Activated CD4-positive, alpha-beta T cell treated with anti-CD3 and anti-CD28 coated beads, Interleukin-2, amount 50 U/mL, for 24 hours (primary cell): ENCODE results near the gene KCTD5.

Experiments
- DNase-seq, 2 donors: peaks; one replicate each; pipeline ENCODE4 v3.0.0-alpha.2; 2020; ENCODE audit warnings: low read depth in 1 of 2, low spot score in 1 of 2

KCTD5 gene

GRCh38 chr16:2748757-2749455 is 66.6 kb downstream of the KCTD5 start:
- DNase-seq: no peak

DNA sequence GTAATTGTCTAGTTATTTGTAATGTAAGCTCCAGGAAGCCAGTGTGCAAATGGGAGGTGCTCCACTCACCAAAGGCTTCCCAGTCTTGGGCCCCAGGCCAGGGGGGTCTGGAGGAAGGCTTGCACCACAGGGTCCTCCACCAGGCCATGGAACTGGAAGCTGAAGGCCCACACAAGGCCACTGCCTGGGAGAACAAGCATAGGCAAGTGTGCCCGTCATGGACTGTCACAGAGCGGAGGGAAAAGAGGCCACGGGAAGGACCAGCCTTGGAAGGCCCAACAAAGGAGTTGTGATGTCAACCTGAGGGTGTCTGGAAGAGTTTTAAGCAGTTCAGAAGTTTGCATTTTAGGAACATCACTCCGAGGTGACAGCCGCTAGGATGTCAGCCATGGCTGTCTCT is 67.2 kb downstream of the KCTD5 start:
- no peak for DNase-seq

DNA sequence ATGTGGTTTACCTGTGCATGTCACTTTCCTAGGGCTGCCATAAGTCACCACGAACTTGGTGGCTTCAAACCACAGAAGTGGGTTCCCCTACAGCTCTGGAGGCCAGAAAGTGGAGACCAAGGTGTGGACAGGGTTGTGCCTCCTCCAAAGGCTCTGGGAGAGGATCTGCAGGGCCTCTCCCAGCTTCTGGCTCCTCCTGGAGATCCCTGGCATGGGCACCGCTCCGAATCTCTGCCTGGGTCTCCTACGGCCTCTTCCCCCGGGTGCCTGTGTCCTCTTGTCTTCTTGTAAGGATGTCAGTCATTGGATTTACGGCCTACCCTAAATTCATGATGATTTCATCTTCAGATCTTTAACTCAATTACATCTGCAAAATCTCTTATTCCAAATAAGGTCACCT is 67.6 kb downstream of the KCTD5 start:
- no peak for DNase-seq

DNA sequence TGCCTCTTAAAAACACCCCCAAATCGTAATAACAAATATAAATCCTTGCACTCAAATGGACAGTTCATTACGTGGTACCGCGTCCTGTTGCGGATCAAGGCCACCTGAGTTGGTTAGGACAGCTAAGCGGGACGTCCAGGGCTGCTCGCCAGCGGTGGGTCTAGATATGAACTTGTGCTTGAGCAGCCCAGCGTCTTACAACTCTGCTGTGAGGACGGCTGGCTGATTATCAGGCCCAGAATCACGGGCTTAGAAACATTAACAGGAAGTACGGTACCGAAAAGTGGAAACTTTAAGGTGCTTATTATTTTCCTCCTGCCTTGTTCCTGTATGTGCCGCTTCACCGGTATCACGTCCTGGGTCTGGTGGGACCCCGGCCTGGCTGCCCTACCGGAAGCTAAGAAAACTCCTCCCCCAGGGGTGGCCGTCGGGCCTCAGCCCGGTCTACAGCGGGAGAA is 69.3 kb downstream of the KCTD5 start:
- no peak for DNase-seq

DNA sequence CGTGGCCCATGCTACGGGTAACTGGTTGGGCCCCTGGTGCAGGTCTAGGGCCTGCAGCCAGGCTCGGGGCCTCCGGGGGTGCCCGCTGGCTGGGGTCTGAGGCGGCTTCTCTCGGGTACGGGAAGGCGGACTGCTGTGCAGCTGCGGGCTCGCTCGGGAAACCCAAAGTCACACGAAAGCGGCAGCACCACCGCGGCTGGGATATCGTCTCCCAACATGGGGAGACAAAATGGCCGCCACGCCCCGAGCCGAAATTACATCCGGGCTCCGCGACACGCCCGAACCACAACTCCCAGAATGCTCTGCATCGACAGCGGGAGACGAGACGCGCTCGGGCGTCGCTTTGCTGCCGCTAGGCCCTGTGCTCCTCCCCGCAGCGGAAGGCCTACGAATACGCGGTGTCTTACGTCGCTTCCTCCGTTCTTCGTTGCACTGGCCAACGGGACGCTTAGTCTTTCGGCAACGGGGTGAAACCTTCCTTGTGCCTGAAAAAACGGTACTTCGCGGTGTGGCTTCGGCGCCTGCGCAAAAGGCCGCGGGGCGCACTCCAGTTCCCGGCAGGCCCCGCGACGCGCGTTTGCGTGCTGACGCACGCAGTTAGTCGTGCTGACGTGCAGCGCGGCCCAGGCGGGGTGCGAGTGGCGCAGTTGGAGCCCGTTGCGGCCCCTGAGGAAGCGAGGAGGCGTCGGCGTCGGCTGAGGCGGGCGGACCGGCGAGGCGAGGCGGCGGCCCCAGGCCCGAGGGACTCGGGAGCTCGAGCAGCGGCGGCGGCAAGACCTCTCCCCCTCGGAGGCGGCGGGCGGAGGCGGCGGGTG is 69.9 kb downstream of the KCTD5 start, which contains the start of gene SRRM2:
Gene SRRM2 (plus strand): TSS at position 604 of the 815 bp plus-strand sequence. CDS start 3,727 bp downstream, outside the sequence.
- peak; percentile 90 to 94 for DNase-seq

GRCh38 chr16:2752850-2753732 is 70.8 kb downstream of the KCTD5 start:
- DNase-seq: peak in 1 of 2 donors; percentile 54

DNA sequence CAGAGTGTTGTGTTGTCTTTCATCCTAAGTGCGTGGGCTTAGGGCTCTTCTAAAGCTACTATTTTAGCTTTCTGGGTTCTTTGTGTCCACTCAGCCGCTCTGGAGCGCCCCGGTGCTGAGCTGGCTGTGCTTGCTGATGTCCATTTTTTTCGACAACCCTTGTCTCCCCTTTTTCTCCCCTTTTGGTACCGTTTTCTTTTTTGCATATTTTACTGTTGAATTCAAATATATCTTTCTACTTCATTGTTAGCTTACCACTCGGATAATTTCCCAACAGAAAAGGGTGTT is 71.4 kb downstream of the KCTD5 start:
- DNase-seq: no peak

GRCh38 chr16:2755158-2755557 is 72.8 kb downstream of the KCTD5 start:
- no peak for DNase-seq

DNA sequence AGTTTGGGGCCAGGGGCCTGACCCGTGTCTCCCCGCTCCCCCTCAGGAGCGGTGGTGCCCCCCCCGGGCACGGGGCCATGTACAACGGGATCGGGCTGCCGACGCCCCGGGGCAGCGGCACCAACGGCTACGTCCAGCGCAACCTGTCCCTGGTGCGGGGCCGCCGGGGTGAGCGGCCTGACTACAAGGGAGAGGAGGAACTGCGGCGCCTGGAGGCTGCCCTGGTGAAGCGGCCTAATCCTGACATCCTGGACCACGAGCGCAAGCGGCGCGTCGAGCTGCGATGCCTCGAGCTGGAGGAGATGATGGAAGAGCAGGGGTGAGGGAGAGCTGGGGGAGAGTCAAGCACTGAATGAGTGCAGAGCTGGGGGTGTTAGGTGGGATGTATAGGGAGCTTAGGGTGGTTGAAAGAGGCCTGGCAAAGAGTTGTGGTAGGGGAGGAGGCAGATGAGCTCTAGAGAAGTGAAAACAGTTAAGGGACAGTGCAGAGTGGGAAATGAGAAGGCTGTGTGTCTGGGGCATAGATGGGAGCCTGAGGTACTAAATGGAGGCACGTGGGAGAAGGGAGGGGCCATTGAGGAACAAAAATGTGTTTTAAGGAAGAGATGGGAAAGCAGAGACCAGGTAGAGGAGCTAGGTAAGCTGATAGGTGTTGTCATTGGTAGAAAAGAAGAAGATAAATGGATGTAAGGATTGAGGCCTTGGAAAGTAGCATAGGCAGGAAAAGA is 74.1 kb downstream of the KCTD5 start:
- DNase-seq: no peak

DNA sequence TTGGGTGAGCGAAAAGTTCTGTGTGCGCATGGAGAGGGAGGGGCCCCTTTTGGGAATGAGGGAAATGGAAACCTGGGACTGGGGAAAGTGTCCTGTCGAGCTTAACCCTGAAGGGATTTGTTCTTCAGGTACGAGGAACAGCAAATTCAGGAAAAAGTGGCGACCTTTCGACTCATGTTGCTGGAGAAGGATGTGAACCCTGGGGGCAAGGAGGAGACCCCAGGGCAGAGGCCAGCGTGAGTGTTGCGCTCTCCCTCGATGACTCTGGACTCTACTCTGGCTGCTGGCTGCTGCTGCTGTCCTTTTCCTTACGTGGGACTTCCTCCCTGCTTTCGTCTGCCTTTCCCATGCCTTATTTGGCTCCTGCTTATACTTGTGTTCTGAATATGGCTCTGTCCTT is 75.0 kb downstream of the KCTD5 start:
- DNase-seq: no peak
